SHP77 (cell line): ENCODE results near the gene CDC34.
A peak's percentile ranks its signal among the peaks of the same experiment; 100 is the strongest.

ENCODE experiments used
- DNase-seq, 2 experiments: peaks; one replicate each; lab custom pipeline; 2025; lab: John Stamatoyannopoulos, UW

CDC34 gene

DNA sequence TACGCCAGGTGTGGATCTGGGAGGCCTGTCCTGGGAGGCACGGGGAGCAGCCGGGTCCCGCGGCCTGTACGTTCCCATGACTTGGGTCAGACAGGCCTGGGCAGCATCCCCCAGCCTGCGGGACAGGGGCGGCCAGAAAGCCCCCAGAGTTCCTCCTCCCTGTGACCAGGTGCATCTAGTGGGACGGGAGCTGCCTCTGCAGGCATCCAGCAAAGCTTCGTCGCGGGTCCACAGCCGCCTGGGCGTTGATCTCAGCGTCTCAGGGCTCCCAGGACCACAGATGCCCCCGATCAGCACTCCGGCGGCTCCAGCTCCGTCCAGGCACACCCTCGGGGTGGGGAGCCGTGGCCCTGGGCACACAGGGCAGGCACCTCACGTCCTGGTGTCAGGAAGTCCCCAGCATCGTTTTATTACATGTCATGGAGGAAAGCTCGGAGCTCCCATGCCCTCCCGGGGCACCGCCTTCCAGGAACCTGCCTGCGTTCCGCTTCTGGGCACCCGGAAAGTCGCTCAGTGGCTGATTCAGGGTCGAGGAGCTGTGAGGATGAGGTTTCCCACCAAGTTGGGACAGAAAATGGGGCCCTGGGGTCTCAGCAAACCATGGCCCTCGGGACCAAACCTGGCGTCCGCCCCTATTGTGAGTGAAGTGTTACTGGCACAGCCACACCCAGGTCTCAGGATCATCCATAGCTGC lies 10.8 kb downstream of the CDC34 start:
- DNase-seq, result no peak

DNA sequence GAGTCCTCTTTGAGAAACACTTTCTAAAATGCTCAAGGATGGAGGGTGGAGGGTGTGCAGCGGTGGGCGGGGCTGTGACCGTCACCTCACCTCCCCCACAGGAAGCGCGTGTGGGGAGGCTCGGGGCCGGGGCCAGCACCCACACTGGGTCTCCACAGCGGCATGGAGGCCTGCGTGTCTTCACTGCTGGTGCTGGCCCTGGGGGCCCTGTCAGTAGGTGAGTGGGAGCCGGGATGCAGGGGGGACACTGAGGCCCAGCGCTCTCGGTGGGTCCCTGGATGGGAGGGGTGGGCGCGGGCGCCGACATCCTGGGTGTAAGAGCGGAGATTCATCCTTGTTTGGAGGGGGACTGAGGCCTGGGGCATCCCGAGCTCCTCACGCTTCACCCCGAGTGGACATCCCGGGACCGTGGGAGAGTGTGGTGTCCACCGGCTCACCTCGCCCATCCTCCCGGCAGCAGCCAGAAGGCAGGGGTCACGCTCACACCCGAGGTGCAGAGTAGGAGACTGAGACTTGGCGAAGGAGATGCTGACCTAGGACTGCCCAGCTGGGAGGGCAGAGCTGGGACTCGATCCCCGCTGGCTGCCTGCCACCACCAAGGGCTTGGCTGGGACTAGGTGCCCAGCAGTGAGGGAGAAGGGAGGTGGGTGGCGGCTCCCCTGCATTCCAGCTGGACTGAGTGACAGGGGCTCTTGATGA lies 12.5 kb downstream of the CDC34 start, which contains the start of gene GZMM:
TSS of gene GZMM (plus strand) at position 144 of the 699 bp plus-strand sequence. CDS start at position 163, 19 bp downstream.
- DNase-seq, result no peak

DNA sequence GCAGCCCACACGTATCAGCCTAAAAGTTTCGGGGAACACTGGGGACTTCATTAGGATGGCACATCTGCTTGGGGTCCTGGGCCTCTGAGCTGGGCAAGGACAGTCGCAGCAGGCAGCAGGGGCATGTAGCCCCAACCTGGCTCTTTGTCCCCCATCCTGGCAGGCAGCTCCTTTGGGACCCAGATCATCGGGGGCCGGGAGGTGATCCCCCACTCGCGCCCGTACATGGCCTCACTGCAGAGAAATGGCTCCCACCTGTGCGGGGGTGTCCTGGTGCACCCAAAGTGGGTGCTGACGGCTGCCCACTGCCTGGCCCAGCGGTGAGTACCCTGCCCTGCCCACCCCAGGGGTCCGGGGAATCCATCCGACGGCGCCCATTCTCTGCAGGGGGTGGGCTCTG lies 15.6 kb downstream of the CDC34 start:
- no peak for DNase-seq

DNA sequence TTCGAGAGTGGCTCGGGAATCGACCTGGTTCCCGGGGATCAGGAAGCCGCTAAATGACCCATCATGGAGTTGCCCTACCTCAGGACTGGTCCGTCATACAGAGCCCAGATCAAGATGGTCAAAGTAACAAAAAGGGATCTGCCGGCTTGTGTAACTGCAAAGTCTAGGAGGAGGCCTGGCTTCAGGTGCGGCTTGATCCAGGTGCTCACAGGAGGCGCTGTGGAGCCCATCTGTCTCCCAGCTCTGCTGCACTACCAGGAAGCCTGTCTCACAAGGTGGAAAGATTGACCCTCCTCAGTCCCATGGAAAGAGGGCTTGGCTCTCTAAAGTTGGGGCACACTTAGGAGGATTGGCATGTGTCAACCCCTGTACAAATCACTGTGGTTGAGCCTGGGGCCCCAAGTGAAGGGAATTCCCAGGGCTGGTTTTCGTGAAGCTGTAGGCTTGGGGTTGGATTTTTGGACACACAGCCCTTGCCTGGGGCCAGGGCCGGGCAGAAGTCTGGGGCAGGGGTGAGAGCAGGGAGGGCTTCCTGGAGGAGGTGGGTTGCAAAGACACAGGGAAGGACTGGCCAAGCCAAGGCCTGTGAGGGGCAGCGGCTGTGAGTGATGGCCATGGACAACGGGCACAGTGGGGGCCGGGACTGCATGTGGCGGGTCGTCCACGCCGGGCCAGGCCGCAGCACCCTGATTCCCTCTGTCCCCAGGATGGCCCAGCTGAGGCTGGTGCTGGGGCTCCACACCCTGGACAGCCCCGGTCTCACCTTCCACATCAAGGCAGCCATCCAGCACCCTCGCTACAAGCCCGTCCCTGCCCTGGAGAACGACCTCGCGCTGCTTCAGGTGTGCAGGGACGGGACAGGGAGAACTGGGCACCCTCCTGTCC lies 16.5 kb downstream of the CDC34 start:
- DNase-seq, result no peak

DNA sequence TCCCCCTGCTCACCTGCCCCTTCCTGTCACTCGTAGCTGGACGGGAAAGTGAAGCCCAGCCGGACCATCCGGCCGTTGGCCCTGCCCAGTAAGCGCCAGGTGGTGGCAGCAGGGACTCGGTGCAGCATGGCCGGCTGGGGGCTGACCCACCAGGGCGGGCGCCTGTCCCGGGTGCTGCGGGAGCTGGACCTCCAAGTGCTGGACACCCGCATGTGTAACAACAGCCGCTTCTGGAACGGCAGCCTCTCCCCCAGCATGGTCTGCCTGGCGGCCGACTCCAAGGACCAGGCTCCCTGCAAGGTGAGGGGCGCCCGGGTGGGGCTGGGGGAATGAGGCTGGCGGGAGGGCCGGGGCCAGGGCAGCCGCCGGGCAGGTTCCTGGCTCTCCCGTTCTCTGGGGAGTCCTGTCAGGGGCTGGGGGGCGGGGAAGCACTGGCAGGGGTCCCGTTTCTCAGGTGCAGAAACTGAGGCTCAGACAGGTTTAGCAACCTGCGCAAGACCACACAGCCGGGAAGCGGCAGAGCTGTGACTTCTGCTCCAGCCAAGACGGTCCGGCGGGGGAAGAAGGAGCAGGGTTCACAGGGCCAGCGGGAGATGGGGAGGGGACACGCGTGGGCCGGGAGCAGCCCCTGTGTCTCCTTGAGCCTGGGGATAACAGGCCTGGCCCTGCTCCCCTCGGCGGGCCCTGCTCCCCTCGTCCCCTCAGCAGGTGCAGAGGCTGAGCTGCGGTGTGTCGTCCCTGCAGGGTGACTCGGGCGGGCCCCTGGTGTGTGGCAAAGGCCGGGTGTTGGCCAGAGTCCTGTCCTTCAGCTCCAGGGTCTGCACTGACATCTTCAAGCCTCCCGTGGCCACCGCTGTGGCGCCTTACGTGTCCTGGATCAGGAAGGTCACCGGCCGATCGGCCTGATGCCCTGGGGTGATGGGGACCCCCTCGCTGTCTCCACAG lies 17.6 kb downstream of the CDC34 start:
- peak in 1 of 2 experiments; percentile 33 for DNase-seq

DNA sequence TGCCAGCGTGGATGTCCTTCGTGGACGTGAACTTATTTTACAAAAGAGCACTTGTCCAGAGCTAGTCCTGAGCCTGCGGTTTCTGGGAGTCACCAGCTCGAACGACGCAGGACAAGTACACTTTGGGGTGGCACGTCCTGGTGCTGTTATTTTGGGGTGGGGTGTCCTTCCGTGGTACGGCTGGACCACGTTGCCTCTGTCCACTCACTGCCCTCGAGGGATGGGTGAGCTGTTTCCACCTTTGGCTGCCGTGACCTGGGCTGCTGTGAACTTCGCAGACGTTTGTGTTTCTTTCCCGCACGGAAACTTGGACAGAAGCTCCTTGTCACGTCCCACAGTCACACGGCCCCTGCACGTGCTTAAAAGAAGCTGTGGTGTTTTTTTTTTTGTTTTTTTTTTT lies 23.3 kb downstream of the CDC34 start:
- no peak for DNase-seq

DNA sequence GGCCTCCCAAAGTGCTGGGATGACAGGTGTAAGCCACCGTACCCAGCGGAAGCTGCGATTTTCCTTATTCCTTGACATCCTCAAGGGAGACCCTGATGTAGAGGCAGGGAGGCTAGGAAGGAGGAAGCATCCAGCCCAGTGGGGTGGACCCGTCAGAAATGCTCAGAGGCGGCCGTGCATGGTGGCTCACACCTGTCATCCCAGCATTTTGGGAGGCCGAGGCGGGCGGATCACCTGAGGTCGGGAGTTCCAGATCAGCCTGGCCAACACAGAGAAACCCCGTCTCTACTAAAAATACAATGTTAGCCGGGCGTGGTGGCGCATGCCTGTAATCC lies 23.9 kb downstream of the CDC34 start:
- no peak for DNase-seq

DNA sequence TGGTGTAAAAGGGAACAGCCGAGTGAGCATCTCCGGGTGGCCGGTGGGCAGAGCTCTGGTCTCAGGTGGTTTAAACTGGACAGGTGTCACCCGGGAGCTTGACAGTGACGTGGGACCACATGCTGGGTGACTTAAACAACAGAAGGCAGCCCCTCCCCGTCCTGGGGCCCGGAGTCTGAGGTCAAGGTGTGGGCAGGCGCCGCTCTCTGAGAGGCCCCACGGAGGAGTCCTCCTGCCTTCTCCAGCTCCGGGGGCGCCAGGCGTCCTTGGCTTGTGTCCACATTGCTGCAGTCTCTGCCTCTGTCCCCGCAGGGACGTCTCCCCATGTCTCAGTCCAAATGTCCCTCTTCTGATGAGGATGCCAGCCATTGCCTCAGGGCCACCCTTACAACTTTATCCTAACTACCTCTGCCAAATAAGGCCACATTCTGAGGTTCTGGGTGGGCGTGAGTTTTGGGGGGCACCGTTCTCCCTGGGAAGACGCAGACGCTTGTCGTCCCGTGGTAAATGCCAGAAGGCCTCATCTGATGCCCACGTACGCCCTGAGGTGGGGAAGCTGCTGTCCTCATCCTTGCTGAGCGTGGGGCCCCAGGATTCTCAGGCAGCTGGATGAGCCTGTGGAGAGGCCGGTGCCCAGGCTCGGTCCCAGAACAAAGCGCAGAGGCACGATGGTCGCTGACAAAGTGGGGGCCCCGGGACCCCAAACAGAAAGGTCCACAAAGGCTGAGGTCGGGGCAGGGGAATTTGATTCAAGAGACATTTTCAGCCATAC lies 25.2 kb downstream of the CDC34 start:
- no peak for DNase-seq

DNA sequence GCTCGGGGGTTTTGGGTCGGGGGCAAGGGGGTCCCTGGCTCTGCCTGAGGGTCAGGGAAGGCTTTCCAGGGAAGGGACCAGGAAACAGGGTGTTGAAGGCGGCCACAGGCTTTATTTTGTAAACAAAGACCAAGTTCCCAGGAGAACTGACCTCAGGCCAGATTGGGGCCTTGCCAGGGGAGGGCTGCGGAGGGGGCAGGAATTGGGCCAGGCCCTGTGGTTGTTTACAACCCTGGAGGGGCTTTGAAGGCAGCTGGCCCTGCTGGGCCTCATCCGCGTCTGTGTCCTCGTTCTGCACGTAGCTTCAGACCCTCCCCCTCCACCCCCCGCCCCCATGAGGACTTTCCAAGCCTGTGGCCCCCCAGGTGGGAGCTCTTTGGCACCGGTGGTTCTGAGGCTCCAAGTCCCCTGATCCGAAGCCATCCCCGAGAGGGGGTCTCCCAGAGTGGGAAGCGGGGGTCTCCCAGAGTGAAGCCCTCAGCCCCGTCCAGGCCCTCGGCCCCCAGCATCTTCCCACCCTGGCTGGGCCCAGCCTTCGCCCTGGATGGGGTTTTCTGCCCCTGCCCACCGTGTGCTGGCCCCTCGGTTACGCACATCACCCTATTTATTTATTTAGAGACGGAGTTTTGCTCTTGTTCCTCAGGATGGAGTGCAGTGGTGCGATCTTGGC lies 27.3 kb downstream of the CDC34 start:
- DNase-seq, result no peak

DNA sequence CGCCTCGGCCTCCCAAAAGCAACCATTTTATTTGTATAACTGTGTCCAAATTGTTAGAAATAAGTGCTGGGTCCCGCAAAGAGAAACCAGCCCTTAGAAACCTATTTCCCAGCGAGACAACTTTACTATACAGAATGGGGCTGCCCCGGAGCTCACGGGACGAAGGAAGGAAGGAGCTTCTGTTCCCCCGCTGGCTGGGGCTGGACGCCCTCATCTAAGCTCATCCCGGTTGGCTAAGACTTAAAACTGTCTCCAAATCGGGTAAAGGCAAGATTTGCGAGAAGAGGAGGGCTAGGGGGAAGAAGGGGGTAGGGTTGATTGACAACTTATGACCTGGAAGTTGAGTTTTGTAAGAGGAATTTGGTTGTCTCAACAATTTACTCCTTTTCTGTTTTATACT lies 28.6 kb downstream of the CDC34 start:
- no peak for DNase-seq

DNA sequence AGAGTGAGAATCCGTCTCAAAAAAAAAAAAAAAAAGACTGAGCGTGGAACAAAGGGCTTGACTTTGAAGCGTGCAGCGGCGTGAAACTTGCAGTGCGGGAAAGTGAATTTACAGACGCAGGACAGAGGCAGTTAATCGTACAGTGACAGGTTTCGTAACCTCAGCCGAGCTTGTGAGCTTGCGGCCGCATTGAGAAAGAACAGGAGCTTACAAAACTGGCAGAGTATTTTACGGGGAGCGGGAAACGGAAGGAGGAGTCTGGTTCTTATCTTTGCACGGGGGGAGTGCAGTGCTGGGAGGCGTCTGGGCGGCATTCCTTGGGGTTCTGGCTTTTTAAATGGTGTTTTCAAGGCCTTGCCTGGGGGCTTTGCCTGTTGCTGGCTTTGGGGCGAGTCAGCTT lies 34.8 kb downstream of the CDC34 start:
- no peak for DNase-seq

DNA sequence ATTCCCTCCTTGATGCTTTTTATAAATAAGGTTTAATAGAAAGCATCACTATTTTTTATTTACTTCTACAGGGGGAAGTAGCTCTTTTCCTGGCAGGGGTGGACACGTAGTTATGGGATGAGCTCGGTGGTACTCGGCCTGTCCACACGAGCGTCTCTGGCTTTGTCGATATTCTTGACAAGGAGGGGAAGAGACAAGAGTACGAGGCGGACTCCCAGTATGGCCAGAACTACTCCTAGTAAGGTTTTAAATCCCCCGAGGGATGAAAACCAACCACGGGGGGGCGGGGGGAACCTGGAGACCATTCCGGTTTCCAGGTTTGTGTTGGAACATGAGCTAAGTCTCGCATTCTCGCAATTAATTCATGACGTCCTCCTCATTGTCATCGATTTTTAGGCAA lies 35.3 kb downstream of the CDC34 start:
- DNase-seq, result no peak

DNA sequence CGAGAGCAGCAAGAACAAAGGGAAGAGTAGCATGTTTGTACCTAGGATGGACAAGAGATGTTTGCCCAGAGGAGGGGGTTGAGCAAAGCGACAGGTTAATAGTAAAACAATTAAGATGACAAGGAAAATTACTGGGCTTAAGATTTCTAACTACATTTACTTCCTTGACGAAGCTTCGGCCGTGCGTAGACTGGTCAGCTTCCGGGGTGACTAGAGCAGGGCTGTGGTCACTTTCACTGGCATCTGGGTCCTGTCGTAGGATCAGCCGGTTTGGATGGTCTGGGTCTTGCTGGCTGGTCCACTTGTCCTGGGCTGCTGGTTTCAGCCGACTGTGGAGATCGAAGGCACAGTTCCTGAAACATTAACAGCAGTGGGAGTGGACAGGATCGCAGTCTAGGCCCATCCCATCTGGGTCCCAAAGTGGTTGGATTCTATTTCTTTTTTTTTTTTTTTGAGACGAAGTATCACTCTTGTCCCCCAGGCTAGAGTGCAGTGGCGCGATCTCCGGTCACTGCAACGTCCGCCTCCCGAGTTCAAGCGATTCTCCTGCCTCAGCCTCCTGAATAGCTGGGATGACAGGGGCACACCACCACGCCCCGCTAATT lies 35.8 kb downstream of the CDC34 start:
- DNase-seq, result no peak

DNA sequence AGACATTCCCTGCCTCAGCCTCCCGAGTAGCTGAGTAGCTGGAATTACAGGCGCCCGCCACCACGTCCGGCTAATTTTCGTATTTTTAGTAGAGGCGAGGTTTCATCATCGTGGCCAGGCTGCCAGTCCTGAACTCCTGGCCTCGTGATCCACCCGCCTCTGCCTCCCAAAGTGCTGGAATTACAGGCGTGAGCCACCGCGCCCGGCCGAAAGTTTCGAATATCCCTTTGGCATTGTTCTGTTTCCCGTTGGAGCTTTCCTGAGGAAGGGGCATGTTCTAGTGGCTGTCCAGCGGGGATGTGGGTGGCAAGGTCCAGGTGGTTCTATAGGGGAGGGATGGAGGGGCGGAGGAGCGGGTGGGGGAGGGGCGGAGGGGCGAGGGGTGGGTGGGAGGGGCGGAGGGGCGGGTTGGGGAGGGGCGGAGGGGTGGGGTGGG lies 38.7 kb downstream of the CDC34 start:
- no peak for DNase-seq

DNA sequence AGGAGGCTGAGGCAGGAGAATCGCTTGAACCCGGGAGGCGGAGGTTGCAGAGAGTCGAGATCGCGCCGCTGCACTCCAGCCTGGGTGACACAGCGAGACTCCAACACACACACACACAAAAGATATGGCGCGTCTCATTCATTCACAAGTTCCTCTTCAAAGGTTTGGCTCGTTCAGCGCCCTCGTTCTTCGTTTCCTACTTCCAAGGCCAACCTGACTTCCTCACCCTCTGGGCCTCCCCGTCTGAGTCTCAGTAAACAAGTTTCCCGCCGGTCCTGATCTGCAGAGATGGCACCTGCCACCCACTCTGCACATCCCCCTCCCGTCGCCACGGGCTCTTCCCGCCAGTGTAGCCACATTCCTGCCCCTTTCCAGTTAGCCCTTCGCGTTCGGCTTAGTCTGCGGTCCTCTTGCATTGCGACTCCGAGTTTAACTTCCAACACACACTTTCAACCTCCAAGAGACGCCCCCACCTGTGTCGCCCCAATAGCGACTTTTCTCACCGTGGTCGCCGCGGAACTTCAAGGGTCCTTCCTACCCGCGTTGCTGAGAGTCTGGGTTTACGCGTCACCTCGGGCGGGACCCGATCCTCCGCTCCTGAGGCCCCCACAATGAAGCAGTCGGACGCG lies 39.5 kb downstream of the CDC34 start:
- peak; percentile 50 to 86 for DNase-seq

DNA sequence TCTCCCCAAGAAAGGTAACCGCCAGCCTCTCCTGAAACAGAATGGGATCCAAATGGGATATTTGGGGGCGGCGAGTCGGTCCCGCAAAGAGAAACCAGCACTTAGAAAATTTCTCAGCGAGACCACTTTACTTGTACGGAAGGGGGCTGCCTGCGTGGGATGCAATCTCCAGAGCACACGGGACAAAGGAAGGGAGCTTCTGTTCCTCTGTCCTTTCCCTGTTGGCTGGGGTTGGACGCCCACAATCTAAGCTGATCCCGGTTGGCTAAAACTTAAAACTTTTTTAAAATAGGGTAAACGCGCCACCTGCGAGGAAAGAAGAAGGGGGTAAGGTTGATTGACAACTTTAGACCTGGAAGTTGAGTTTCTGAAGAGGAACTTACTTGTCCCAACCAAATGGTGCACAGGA lies 40.0 kb downstream of the CDC34 start:
- no peak for DNase-seq

DNA sequence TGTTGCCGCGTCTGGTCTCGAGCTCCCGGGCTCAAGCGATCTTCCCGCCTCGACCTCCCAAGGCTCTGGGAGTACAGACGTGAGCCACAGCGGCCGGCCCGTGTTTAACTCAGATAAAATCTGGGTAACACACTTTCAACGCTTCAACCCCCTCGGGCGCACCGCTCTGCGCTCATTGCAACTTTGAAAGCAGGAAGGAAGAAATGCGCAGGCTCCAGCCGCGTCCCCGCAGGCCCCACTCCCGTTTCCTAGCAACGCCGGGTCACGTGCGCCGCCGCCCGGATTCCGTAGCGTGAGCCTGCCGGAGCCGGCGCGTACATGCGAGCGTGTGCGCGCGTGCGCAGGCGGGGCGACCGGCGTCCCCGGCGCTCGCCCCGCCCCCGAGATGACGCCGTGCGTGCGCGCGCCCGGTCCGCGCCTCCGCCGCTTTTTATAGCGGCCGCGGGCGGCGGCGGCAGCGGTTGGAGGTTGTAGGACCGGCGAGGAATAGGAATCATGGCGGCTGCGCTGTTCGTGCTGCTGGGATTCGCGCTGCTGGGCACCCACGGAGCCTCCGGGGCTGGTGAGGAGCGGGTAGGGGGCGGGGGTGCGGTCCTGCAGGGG lies 40.7 kb downstream of the CDC34 start, which contains the start of gene BSG:
TSS of gene BSG (plus strand) at position 457 of the 603 bp plus-strand sequence. CDS start at position 496, 39 bp downstream.
- peak; percentile 93 to 97 for DNase-seq

DNA sequence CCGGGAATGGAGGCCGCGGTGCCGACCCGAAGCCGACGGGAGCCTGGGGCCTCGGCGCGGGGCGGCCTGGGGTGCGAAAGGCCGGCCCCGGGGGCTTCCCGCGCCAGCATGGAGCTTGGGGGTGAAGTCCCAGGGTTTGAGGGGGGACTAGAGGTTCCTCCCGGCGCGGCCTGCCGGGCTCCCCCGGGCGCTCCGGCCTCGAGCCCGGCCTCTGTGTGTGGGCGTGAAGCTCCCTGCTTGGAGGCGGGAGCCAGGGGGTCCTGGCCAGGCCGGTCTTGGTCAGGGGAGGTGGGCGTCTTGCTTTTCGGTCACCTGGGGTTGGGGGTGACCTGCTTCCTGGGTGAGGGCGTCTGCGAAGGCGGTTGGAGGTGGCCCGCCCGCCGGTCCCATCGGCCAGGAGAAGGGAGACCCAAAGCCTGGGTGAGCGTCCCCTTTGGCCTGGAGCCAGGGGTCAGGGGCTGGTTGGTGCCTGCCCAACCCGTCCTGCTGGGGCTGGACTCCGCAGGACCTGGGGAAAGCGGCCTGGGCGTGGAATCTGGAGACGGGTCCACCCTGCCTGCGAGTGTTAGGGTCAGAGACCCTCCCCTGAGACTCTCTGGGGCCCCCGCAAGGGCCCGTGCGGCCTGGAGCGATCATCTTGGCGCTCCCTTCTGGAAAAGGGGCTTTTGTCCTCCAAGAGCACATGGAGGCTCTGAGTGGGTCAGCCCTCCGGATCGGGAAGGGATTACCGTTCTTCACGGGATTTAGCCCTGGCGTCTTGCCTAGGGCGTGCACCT lies 41.4 kb downstream of the CDC34 start:
- DNase-seq, result peak; percentile 32 to 52
